Nephron progenitor cell (in vitro differentiated cells): ENCODE measurements around the gene OSBPL5.

Source experiments
- DNase-seq: peaks from one replicate; pipeline ENCODE4 v3.0.0; 2021
- H3K27ac Mint-ChIP-seq: 2 replicates; pipeline ENCODE4 v1.8.0; 2021; ENCODE audit warnings: mild to moderate bottlenecking, moderate library complexity, mixed read lengths
- H3K27me3 Mint-ChIP-seq: 2 replicates; pipeline ENCODE4 v1.8.0; 2021; ENCODE audit warnings: mild to moderate bottlenecking, low read depth, mixed read lengths; ENCODE audit not compliant: poor library complexity
- H3K36me3 Mint-ChIP-seq: 2 replicates; pipeline ENCODE4 v1.8.0; 2021; ENCODE audit warnings: low read depth, mixed read lengths
- H3K4me1 Mint-ChIP-seq: 2 replicates; pipeline ENCODE4 v1.8.0; 2021; ENCODE audit warnings: mixed read lengths
- H3K4me3 Mint-ChIP-seq: 2 replicates; pipeline ENCODE4 v1.8.0; 2021; ENCODE audit warnings: mild to moderate bottlenecking, moderate library complexity, mixed read lengths
- H3K9me3 Mint-ChIP-seq: 2 replicates; pipeline ENCODE4 v1.8.0; 2021; ENCODE audit warnings: mild to moderate bottlenecking, moderate library complexity, mixed read lengths
- TF ChIP-seq, protein P1 (sequence below): fragments of 200-600 bp; sonication (generic); IDR thresholded peaks from 2 replicates; pipeline ENCODE4 v1.5.0; 2021; ENCODE audit warnings: antibody characterized with exemption

Gene OSBPL5

DNA sequence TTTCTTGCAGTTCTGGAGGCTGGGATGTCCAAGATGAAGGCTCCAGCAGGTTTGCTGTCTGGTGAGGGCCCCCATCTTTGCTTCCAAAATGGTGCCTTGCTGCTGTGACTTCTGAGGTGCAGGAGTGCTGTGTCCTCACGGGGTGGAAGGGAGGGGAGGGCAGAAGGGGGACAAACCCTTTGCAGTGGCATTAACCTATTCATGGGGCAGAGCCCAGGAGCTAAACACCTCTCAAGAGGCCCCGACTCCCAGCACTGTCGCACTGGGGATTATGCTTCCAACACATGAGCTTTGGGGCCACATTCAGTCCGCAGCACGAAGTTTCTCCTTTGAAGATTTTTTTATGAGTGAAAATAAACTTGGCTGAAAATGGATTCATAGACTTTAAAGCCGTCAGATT, 25.5 kb upstream of the OSBPL5 start:
- peaks cover 3% of the 10 kb centered on the region for H3K27me3 Mint-ChIP-seq
- no peak overlapping the region for H3K27ac Mint-ChIP-seq

DNA sequence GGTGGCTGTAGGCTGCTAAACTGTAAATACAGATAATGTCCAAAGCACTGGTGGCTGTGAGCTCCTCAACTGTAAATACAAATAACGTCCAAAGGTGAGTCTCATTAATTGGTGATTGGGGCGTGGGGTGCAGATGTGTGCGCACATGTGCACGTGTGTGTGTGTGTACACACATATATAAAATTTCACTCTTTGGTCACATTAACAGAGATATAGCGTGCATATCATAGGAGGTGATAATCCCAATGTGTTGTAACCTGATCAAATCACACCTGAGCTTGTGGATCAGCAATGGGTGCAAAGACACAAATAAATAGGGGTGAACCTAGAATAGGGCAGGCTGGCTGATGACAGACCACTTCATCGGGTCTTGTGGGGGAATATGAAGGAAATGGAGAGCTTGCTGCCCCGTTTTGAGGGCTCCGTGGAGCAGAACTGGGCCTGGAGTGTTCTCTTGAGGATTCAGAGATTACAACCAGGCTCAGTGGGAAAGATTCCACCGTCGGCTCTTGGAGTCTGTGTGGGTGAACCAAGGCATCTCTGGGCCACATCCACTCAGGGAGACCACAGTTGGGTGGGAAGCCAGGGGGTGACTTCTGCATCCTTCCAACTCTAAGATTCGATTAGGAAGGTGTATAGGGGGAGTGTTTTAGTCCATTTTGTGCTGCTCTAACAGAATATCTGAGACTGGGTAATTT, 24.9 kb upstream of the OSBPL5 start:
- Mint-ChIP-seq H3K27ac (peak overlapping the region; percentile 22), H3K9me3 (peaks cover 4% of the 10 kb centered on the region), H3K27me3 (peaks cover 3% of the 10 kb centered on the region), H3K4me1 (peaks cover 38% of the 10 kb centered on the region), H3K36me3 (no peaks in the 10 kb centered on the region), H3K4me3 (no peak overlapping the region)
- TF ChIP-seq, protein P1, sequence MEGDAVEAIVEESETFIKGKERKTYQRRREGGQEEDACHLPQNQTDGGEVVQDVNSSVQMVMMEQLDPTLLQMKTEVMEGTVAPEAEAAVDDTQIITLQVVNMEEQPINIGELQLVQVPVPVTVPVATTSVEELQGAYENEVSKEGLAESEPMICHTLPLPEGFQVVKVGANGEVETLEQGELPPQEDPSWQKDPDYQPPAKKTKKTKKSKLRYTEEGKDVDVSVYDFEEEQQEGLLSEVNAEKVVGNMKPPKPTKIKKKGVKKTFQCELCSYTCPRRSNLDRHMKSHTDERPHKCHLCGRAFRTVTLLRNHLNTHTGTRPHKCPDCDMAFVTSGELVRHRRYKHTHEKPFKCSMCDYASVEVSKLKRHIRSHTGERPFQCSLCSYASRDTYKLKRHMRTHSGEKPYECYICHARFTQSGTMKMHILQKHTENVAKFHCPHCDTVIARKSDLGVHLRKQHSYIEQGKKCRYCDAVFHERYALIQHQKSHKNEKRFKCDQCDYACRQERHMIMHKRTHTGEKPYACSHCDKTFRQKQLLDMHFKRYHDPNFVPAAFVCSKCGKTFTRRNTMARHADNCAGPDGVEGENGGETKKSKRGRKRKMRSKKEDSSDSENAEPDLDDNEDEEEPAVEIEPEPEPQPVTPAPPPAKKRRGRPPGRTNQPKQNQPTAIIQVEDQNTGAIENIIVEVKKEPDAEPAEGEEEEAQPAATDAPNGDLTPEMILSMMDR, result no peak
- DNase-seq, result no peak

More for the DNA sequence above, 25.5 kb upstream of the OSBPL5 start:
- no peaks in the 10 kb centered on the region for H3K36me3 Mint-ChIP-seq
- peaks cover 4% of the 10 kb centered on the region for H3K9me3 Mint-ChIP-seq
- DNase-seq, result no peak
- no peak overlapping the region for H3K4me3 Mint-ChIP-seq
- TF ChIP-seq, protein P1, result no peak
- H3K4me1 Mint-ChIP-seq, result peaks cover 43% of the 10 kb centered on the region

DNA sequence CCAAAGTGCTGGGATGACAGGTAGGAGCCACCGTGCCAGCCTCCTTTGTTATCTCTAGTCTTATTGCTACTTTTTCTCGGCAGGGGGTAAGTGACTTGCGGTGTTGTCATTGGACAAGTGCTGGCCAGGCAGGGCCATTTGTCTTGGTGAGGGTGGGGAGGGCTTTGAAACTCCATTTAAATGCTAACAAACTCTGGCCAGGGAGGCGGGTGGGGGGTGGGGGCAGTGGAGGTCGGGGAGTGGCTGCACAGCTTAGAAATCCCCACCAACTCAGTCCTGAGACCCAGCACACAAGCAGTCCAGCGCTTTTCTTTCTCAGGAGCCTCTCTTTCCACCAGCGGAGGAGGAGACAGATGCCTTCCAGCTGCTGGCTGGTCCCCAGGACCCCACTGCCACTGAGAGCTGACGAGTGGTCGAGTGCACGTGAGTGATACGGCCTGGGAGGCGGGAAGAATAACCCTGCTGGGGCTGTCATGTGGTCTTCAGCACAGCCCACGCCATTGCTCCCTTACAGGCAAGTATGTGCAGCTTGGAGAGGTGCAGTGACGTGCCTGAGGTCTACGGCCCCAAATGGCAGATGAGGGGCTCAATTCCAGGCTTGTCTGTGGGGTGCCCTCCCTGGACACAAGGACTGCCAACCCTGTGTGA, 24.2 kb upstream of the OSBPL5 start:
- peaks cover 36% of the 10 kb centered on the region for H3K4me1 Mint-ChIP-seq
- TF ChIP-seq, protein P1, result no peak
- no peaks in the 10 kb centered on the region for H3K36me3 Mint-ChIP-seq
- peaks cover 4% of the 10 kb centered on the region for H3K9me3 Mint-ChIP-seq
- no peak overlapping the region for H3K4me3 Mint-ChIP-seq
- no peak for DNase-seq
- H3K27ac Mint-ChIP-seq, result no peak overlapping the region
- H3K27me3 Mint-ChIP-seq, result peaks cover 3% of the 10 kb centered on the region

DNA sequence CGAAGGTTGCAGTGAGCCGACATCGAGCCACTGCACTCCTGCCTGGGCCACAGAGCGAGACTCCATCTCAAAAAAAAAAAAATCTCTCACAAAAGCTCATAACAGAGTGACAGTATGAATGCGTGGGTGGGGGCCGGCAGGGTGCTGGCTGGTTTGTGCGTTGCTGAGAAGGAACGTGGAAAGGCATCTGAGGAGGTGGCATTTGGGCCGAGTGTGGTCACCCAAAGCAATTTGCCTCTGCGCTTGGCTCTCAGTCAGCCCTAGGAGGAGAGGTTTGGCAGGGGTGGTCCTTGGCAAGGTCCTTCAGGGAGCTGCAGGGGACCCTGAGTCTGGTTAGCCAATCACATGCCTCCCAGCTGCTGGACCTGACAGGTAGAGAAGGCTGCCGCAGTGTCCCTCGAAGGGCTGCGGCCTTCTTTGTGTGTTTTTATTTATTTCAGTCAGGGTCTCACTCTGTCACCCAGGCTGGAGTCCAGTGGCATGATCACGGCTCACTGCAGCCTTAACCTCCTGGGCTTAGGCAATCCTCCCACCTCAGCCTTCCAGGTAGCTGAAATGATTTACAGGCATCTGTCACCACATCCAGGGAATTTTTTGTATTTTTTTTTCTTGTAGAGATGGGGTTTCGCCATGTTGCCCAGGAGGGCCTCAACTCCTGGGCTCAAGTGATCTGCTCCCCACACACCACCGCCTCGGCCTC, 23.5 kb upstream of the OSBPL5 start:
- Mint-ChIP-seq H3K4me3 (no peak overlapping the region), H3K4me1 (peaks cover 30% of the 10 kb centered on the region), H3K9me3 (peaks cover 4% of the 10 kb centered on the region), H3K27me3 (peaks cover 3% of the 10 kb centered on the region), H3K36me3 (no peaks in the 10 kb centered on the region), H3K27ac (no peak overlapping the region)
- TF ChIP-seq, protein P1, result no peak
- DNase-seq, result no peak

DNA sequence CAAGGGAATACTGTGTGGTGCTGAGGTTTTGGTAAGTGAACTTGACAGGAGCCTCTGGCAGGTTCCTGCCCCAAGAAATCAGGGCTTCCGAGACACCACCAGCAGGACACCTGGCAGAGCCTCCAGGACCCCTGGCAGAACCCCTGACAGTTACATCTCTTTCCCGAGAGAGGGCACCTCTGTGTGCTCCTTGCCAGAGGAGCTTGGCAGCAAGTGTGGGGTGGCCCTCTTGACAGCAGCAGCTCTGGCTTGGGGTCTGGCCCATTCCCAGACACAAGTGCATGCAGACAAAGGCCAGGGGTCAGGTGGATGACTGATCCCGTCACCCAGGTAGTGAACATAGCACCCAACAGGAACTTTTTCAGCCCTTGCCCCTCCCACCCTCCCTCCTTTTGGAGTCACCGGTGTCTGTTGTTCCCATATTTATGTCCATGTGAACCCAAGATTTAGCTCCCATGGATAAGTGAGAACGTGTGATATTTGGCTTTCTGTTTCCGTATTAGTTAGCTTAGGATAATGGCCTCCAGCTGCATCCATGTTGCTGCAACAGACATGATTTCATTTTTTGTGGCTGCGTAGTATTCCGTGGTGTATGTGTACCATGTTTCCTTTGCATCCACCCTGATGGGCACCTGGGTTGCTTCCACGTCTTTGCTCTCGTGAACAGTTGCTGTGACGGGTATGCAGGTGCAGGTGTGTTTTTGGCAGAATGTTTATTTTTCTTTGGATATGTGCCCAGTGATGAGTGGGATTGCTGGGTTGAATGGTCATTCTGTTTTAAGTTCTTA, 21.2 kb upstream of the OSBPL5 start:
- TF ChIP-seq, protein P1, result no peak
- no peak for DNase-seq
- H3K36me3 Mint-ChIP-seq, result no peaks in the 10 kb centered on the region
- peaks cover 3% of the 10 kb centered on the region for H3K27me3 Mint-ChIP-seq
- no peaks in the 10 kb centered on the region for H3K9me3 Mint-ChIP-seq
- H3K4me1 Mint-ChIP-seq, result peaks cover 24% of the 10 kb centered on the region
- H3K27ac Mint-ChIP-seq, result no peak overlapping the region
- no peak overlapping the region for H3K4me3 Mint-ChIP-seq
